Measurements from ENCODE around the gene PARD3. TPM values are rescaled to one million over a fixed set of nuclear protein-coding genes. Genes with fewer than 3 reads are reported as not detected.
A peak's percentile ranks its signal among the peaks of the same experiment; 100 is the strongest.
"Not testable (repeated sequence)": the region's sequence is repeated elsewhere in the genome, so short reads cannot be mapped to it uniquely, and the experiment has no call there.

PARD3 gene
- total RNA-seq, 2 experiments from 2014 or later = 3.6 to 4.0 TPM

- Mint-ChIP-seq H3K9me3 (no peaks in the 10 kb centered on the region), H3K27ac (no peak overlapping the region), H3K36me3 (ENCODE audit: low read depth) (no peaks in the 10 kb centered on the region), H3K4me3 (no peak overlapping the region), H3K4me1 (ENCODE audit: low read depth) (no peaks in the 10 kb centered on the region), H3K27me3 (ENCODE audit: low read depth) (peaks cover 8% of the 10 kb centered on the region)
- intact Hi-C loops (cut with micrococcal nuclease) = no loop called here
- CTCF ChIA-PET = interaction anchor here (0.7 to 2.9 kb wide), 14 partner anchors 9 to 558 kb away, joined by 3 to 11 read pairs (median 4); no protein-coding TSS in a partner anchor
- peak; percentile 60 for DNase-seq
Observed at GRCh38 chr10:34655286-34656170, 159.6 kb downstream of the PARD3 start.

DNA sequence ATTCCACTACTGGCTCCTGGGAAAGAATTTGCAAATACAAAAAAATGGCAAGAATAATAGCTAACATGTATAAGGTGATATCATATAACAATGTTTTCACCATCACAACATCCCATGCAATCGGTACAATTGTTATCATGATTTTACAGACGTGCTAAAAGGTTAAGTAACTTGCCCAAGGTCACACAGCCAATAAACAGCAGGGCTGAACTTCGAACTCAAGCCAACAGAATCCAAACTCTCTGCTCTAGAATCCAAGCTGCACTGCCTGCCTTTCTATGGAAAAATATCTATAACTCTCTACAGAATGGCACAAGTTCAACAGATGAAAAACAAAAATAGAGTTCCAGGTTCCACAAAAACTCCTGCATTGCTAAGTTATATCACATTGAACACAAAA, 160.9 kb downstream of the PARD3 start:
- H3K36me3 Mint-ChIP-seq (ENCODE audit: low read depth) = no peaks in the 10 kb centered on the region
- H3K27me3 Mint-ChIP-seq (ENCODE audit: low read depth) = peaks cover 12% of the 10 kb centered on the region
- no peak overlapping the region for H3K27ac Mint-ChIP-seq
- CTCF ChIA-PET = interaction anchor here (0.6 to 2.9 kb wide), 6 partner anchors 13 to 340 kb away, joined by 3 to 11 read pairs (median 6); no protein-coding TSS in a partner anchor
- intact Hi-C loops (cut with micrococcal nuclease) = no loop called here
- DNase-seq = no peak
- H3K4me1 Mint-ChIP-seq (ENCODE audit: low read depth) = no peaks in the 10 kb centered on the region
- H3K4me3 Mint-ChIP-seq = no peak overlapping the region
- H3K9me3 Mint-ChIP-seq = no peaks in the 10 kb centered on the region

DNA sequence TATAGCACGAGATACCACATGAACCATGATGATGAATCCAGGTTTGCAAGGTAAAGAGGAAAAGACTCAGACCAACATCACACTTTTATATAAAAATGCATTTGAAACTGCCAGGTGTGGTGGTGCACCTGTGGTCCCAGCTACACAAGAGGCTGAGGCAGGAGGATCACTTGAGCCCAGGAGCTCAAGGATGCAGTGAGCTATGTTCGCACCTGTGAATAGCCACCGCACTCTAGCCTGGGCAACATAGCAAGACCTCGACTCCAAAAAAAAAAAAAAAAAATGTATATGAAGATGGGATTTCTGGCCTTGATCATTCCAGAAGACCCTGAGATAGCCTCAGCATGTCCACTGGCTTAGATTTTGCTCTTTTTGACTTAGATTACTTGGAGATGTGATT, 161.6 kb downstream of the PARD3 start:
- Mint-ChIP-seq H3K4me1 (ENCODE audit: low read depth) (no peaks in the 10 kb centered on the region), H3K9me3 (no peaks in the 10 kb centered on the region), H3K36me3 (ENCODE audit: low read depth) (no peaks in the 10 kb centered on the region), H3K27ac (no peak overlapping the region), H3K4me3 (no peak overlapping the region), H3K27me3 (ENCODE audit: low read depth) (peaks cover 12% of the 10 kb centered on the region)
- intact Hi-C loops (cut with micrococcal nuclease) = no loop called here
- CTCF ChIA-PET = interaction anchor here (0.7 kb wide), 1 partner anchor 1321 kb away, joined by 4 read pairs; no protein-coding TSS in a partner anchor
- DNase-seq = no peak

DNA sequence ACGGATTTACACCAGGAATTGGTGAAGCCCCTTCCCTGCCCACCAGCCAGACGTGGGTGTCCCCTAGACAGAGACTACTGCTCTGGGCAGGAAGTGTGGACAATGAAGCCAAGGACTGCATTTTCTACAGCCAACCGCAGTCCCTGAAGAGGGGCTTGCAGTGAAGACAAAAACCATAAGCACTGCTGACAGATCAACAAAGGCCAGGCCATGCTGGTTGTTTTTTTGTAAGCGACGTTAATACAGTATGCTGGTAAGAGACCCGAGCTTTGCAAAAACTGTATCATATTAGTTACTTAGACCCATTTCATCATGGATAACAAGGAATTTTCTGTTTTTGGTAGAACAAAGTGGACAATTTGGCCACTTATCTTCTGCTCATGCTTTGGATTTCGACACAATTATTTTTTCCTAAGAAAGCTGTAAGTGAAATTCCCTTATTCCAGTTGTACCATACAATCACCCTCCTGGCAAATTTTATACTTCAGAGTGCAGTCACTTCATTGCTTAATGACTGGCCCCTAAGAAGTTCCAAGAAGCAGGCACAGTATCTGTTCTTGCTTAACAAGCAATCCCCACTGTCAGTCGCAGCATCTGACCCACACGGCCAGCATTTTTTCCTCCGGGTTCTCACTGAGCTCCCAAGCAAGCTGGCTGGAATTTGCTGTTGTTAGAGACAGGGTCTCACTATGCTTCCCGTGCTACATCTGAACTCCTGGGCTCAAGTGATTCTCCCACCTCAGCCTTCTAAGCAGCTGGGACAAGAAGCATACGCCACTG, 163.5 kb downstream of the PARD3 start:
- no peak overlapping the region for H3K27ac Mint-ChIP-seq
- H3K4me3 Mint-ChIP-seq = no peak overlapping the region
- intact Hi-C loops (cut with micrococcal nuclease) = no loop called here
- CTCF ChIA-PET = interaction anchor here (0.7 kb wide), 1 partner anchor 8 kb away, joined by 5 read pairs; no protein-coding TSS in a partner anchor
- H3K9me3 Mint-ChIP-seq = no peaks in the 10 kb centered on the region
- no peaks in the 10 kb centered on the region for H3K36me3 Mint-ChIP-seq (ENCODE audit: low read depth)
- no peak for DNase-seq
- peaks cover 12% of the 10 kb centered on the region for H3K27me3 Mint-ChIP-seq (ENCODE audit: low read depth)
- H3K4me1 Mint-ChIP-seq (ENCODE audit: low read depth) = no peaks in the 10 kb centered on the region

DNA sequence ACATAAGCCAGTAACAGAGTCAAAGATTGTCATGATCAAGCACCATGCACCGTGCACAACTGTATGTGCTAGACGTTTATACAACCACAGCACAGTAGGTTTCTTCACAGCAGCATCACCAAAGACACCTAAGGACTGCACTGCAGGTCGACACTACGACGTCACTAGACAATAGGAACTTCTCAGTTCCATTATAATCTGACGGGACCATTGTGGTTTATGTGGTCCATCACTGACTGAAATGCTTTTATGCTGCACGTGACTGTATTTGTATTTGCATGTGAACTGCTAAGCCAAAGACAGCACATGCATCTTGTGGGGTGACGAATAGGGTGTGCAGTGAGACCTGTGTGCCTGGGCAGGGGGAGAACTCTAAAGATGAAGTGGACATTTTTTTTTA, 164.9 kb downstream of the PARD3 start:
- intact Hi-C loops (cut with micrococcal nuclease) = no loop called here
- H3K9me3 Mint-ChIP-seq = no peaks in the 10 kb centered on the region
- no peaks in the 10 kb centered on the region for H3K36me3 Mint-ChIP-seq (ENCODE audit: low read depth)
- no peak for DNase-seq
- H3K27me3 Mint-ChIP-seq (ENCODE audit: low read depth) = peaks cover 7% of the 10 kb centered on the region
- no peak overlapping the region for H3K27ac Mint-ChIP-seq
- H3K4me1 Mint-ChIP-seq (ENCODE audit: low read depth) = no peaks in the 10 kb centered on the region
- CTCF ChIA-PET = no interaction called here
- no peak overlapping the region for H3K4me3 Mint-ChIP-seq

GRCh38 chr10:34649385-34649784, 165.7 kb downstream of the PARD3 start:
- Mint-ChIP-seq H3K4me1 (ENCODE audit: low read depth) (no peaks in the 10 kb centered on the region), H3K4me3 (no peak overlapping the region), H3K27ac (no peak overlapping the region), H3K36me3 (ENCODE audit: low read depth) (no peaks in the 10 kb centered on the region), H3K9me3 (no peaks in the 10 kb centered on the region), H3K27me3 (ENCODE audit: low read depth) (peaks cover 7% of the 10 kb centered on the region)
- intact Hi-C loops (cut with micrococcal nuclease) = no loop called here
- CTCF ChIA-PET = interaction anchor here (0.7 to 1.1 kb wide), 2 partner anchors 11 to 17 kb away, joined by 3 to 4 read pairs; no protein-coding TSS in a partner anchor
- no peak for DNase-seq

GRCh38 chr10:34648919-34649318, 166.2 kb downstream of the PARD3 start:
- CTCF ChIA-PET = interaction anchor here (1.1 kb wide), 1 partner anchor 11 kb away, joined by 4 read pairs; no protein-coding TSS in a partner anchor
- intact Hi-C loops (cut with micrococcal nuclease) = no loop called here

GRCh38 chr10:34647875-34648865, 166.9 kb downstream of the PARD3 start:
- no peaks in the 10 kb centered on the region for H3K9me3 Mint-ChIP-seq
- CTCF ChIA-PET = interaction anchor here (1.1 to 2.3 kb wide), 3 partner anchors 8 to 10 kb away, joined by 4 to 7 read pairs (median 4); no protein-coding TSS in a partner anchor
- intact Hi-C loops (cut with micrococcal nuclease) = no loop called here
- H3K36me3 Mint-ChIP-seq (ENCODE audit: low read depth) = no peaks in the 10 kb centered on the region
- H3K27me3 Mint-ChIP-seq (ENCODE audit: low read depth) = peaks cover 7% of the 10 kb centered on the region
- H3K27ac Mint-ChIP-seq = no peak overlapping the region
- H3K4me1 Mint-ChIP-seq (ENCODE audit: low read depth) = no peaks in the 10 kb centered on the region
- DNase-seq = no peak
- H3K4me3 Mint-ChIP-seq = no peak overlapping the region

More at GRCh38 chr10:34648919-34649318, 166.2 kb downstream of the PARD3 start:
- no peaks in the 10 kb centered on the region for H3K9me3 Mint-ChIP-seq
- no peak for DNase-seq
- no peak overlapping the region for H3K4me3 Mint-ChIP-seq
- H3K4me1 Mint-ChIP-seq (ENCODE audit: low read depth) = no peaks in the 10 kb centered on the region
- no peaks in the 10 kb centered on the region for H3K36me3 Mint-ChIP-seq (ENCODE audit: low read depth)
- peaks cover 7% of the 10 kb centered on the region for H3K27me3 Mint-ChIP-seq (ENCODE audit: low read depth)
- no peak overlapping the region for H3K27ac Mint-ChIP-seq

- CTCF ChIA-PET = interaction anchor here (0.5 to 2.3 kb wide), 4 partner anchors 9 to 1533 kb away, joined by 3 to 7 read pairs (median 4); no protein-coding TSS in a partner anchor
- H3K27ac Mint-ChIP-seq = no peak overlapping the region
- no peak overlapping the region for H3K4me3 Mint-ChIP-seq
- H3K27me3 Mint-ChIP-seq (ENCODE audit: low read depth) = peaks cover 7% of the 10 kb centered on the region
- no peaks in the 10 kb centered on the region for H3K36me3 Mint-ChIP-seq (ENCODE audit: low read depth)
- no peak for DNase-seq
- H3K4me1 Mint-ChIP-seq (ENCODE audit: low read depth) = no peaks in the 10 kb centered on the region
- H3K9me3 Mint-ChIP-seq = no peaks in the 10 kb centered on the region
- intact Hi-C loops (cut with micrococcal nuclease) = no loop called here
Observed at GRCh38 chr10:34647160-34647559, 167.9 kb downstream of the PARD3 start.

DNA sequence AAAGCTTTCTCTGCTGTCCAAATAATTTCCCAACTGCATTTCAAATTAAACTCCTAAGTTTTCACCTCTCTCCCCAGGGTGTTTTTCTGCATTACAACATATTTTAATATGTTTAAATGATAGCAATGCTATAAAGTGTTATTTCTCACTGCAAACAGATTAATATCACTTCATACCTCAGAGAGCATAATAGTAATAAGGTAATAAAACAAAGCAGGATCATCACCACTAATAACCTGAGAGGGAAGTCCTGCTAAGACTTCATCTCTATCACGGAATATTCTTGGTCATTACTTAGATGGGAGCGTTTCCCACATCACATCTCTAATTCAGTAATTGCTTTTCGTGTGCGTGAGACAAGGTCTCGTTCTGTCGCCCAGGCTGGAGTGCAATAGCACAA, 168.8 kb downstream of the PARD3 start:
- Mint-ChIP-seq H3K27ac (no peak overlapping the region), H3K36me3 (ENCODE audit: low read depth) (no peaks in the 10 kb centered on the region), H3K27me3 (ENCODE audit: low read depth) (peaks cover 7% of the 10 kb centered on the region), H3K4me1 (ENCODE audit: low read depth) (no peaks in the 10 kb centered on the region), H3K4me3 (no peak overlapping the region), H3K9me3 (no peaks in the 10 kb centered on the region)
- intact Hi-C loops (cut with micrococcal nuclease) = no loop called here
- CTCF ChIA-PET = interaction anchor here (0.7 to 2.3 kb wide), 2 partner anchors 9 to 10 kb away, joined by 3 to 7 read pairs; no protein-coding TSS in a partner anchor
- no peak for DNase-seq

- H3K36me3 Mint-ChIP-seq (ENCODE audit: low read depth); CTCF ChIA-PET; H3K27ac Mint-ChIP-seq; H3K4me3 Mint-ChIP-seq; H3K9me3 Mint-ChIP-seq; H3K4me1 Mint-ChIP-seq (ENCODE audit: low read depth); DNase-seq; H3K27me3 Mint-ChIP-seq (ENCODE audit: low read depth); intact Hi-C loops (cut with micrococcal nuclease): not testable (repeated sequence)
Observed at GRCh38 chr10:34644815-34645214, 170.3 kb downstream of the PARD3 start.

All from activated naive CD4-positive, alpha-beta T cell treated with anti-CD3 and anti-CD28 coated beads for 36 hours (primary cell).